ENCODE data around the gene JAG2.

Gene JAG2

DNA sequence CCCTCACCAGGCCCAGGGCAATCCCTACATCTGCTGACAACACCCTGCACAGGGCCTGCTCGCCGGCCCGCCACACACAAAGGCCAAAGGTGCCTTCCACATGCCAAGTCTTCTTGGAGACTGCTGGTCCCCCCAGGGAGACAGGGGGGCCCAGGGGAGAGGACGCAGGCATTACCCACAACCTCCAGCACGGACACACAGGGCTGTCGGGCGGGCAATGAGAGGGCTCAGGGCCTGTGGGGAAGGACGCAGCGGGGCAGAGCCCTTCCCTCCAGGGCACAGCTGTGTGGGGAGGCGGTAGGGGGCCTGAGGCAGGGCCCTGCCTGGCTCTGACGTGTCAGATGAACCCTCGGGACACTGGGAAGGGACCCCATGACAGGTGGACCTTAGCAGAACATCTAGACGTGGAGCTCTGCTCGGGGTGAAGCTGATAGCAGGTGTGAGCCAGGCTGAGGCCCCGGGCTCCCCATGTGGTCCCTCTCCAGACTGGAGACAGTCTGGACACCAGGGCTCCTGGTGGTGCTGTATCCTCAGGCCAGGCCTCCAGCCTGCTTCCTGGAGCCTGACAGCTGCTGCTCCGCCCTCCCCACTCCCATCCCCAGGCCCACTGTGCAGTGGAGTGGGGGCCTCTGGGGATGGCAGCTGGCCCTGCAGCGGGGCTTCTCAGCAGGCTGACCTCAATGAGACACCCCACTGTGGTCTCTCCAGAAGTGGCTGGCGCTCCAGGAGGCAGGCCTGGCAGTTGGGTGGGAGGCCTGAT is 44.1 kb upstream of the JAG2 start:
- CTCF ChIA-PET = interaction anchor here (1.1 to 3.5 kb wide), 3 partner anchors 9 to 137 kb away, joined by 3 to 25 read pairs (median 6); no protein-coding TSS in a partner anchor
- no peak for DNase-seq (ENCODE audit: low read depth, low spot score)
- H3K4me3 ChIP-seq (ENCODE audit: low read depth, low read length) = no peak overlapping the region
- no peak for TF ChIP-seq CTCF (IDR thresholded peaks at IDR 0.05; ENCODE audit: insufficient read depth, low read length, missing control alignments)
- POLR2A ChIA-PET = no interaction called here

DNA sequence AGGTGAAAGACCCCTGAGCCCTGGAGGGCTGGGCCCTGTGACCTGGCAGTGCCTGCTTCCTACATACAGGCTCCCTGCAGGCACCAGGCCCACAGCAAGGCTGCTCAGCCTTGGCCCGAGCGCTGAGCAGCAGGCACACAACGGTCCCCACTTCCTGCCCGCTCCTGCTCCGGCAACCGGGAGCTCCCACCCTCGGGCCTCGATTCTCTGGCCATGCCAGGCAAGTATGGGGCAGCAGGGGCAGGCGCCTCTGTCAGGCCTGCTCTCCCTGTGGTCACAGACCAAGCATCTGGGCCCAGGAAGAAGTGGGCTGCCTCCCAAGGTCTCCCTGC is 43.1 kb upstream of the JAG2 start:
- CTCF ChIA-PET = interaction anchor here (1.5 to 3.5 kb wide), 2 partner anchors 8 to 278 kb away, joined by 4 to 25 read pairs; no protein-coding TSS in a partner anchor

DNA sequence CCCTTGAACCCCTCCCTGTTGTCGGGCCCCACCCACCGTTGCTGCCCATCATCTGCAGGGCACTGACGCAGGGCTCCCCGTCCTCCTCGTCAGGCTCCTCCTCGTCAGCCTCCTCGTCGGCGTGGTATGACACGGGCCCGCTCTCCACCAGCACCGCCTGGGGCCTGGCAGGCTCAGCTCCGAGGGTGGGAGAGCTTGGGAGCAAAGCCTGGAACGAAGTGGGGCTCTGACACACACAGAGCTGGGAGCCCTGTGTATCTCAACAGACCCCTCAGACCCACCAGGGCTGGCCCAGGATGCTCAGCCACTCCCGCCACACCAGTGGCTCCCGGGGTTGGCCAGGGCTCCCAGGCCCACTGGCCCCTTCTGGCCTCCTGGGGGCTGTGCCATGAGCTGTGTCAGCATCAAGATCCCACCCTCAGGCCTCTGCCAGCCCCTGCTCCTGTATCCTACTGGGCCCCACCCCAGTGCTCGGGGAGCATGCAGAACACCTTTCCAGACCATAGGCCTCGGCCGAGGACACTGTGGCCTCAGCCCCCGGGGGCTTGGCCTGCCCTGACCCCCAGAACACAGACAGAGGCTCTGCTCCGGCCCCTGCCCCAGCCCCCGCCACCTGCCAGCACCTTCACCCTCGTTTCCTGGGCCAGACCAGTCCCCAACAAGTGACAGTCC is 42.6 kb upstream of the JAG2 start:
- POLR2A ChIA-PET = no interaction called here
- H3K4me3 ChIP-seq (ENCODE audit: low read depth, low read length) = no peak overlapping the region
- DNase-seq (ENCODE audit: low read depth, low spot score) = no peak
- CTCF ChIA-PET = interaction anchor here (1.5 kb wide), 1 partner anchor 279 kb away, joined by 4 read pairs; no protein-coding TSS in a partner anchor
- no peak for TF ChIP-seq CTCF (IDR thresholded peaks at IDR 0.05; ENCODE audit: insufficient read depth, low read length, missing control alignments)

More for the DNA sequence above, 43.1 kb upstream of the JAG2 start:
- POLR2A ChIA-PET = no interaction called here
- DNase-seq (ENCODE audit: low read depth, low spot score) = no peak
- no peak overlapping the region for H3K4me3 ChIP-seq (ENCODE audit: low read depth, low read length)
- TF ChIP-seq CTCF (IDR thresholded peaks at IDR 0.05; ENCODE audit: insufficient read depth, low read length, missing control alignments) = no peak

- no peak overlapping the region for H3K4me3 ChIP-seq (ENCODE audit: low read depth, low read length)
- no peak for DNase-seq (ENCODE audit: low read depth, low spot score)
- POLR2A ChIA-PET = no interaction called here
- no peak for TF ChIP-seq CTCF (IDR thresholded peaks at IDR 0.05; ENCODE audit: insufficient read depth, low read length, missing control alignments)
- CTCF ChIA-PET = interaction anchor here (1.5 kb wide), 2 partner anchors 9 to 280 kb away, joined by 3 to 4 read pairs; no protein-coding TSS in a partner anchor
Observed at GRCh38 chr14:105210266-105211025, 41.9 kb upstream of the JAG2 start.

DNA sequence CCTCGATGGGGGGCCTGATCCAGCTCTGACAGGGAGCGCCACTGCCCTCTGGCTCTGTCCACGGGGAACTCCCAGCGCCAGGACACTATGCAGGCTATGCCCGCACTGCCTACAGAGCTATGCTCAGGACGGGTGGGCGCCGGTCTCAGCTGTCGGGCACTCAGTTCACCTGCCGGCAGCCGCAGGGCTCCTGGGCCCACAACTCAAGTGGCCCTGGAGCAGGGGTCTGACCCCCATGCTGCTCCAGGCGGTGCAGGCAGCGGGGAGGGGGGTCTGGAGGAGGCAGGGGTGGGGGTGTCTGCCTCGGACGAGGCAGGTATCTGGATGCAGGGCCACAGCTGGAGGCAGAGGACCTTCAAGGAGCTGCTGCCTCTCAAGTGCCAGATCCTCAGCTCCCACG is 41.1 kb upstream of the JAG2 start:
- TF ChIP-seq CTCF (IDR thresholded peaks at IDR 0.05; ENCODE audit: insufficient read depth, low read length, missing control alignments) = no peak
- POLR2A ChIA-PET = no interaction called here
- no peak overlapping the region for H3K4me3 ChIP-seq (ENCODE audit: low read depth, low read length)
- DNase-seq (ENCODE audit: low read depth, low spot score) = no peak
- CTCF ChIA-PET = interaction anchor here (1.3 to 1.6 kb wide), 3 partner anchors 9 to 142 kb away, joined by 3 to 4 read pairs (median 3); no protein-coding TSS in a partner anchor
